NCI-H446 treated with DMSO at 0.1 percent for 48 hours (cell line): ENCODE measurements around the gene ARHGAP33.
"Not testable (repeated sequence)": the region's sequence is repeated elsewhere in the genome, so short reads cannot be mapped to it uniquely, and the experiment has no call there.

Experiments used
- DNase-seq: peaks from one replicate; lab custom pipeline; 2025; lab: John Stamatoyannopoulos, UW

ARHGAP33 gene

DNA sequence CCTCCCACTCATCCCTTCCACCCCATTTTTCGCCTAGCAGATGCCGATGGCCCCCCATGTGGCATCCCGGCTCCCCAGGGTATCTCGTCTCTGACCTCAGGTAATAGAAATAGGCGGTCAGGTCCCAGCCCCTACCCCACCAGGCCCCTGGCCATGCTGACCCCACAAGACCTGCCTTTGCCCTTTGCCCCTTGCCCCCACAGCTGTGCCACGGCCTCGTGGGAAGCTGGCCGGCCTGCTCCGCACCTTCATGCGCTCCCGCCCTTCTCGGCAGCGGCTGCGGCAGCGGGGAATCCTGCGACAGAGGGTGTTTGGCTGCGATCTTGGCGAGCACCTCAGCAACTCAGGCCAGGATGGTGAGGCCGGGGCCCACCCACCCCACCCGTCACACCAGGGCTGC lies 5.4 kb downstream of the ARHGAP33 start:
- DNase-seq = no peak

- DNase-seq = no peak
Observed at GRCh38 chr19:35781650-35782049, 6.3 kb downstream of the ARHGAP33 start.

GRCh38 chr19:35782589-35782988 lies 7.2 kb downstream of the ARHGAP33 start:
- DNase-seq = no peak

- DNase-seq = no peak
Observed at GRCh38 chr19:35783469-35784434, 8.4 kb downstream of the ARHGAP33 start.

GRCh38 chr19:35784503-35785338 lies 9.4 kb downstream of the ARHGAP33 start:
- DNase-seq = no peak

- DNase-seq = no peak
Observed at GRCh38 chr19:35785339-35785627, 9.9 kb downstream of the ARHGAP33 start.

GRCh38 chr19:35786299-35787160 lies 11.2 kb downstream of the ARHGAP33 start:
- no peak for DNase-seq

DNA sequence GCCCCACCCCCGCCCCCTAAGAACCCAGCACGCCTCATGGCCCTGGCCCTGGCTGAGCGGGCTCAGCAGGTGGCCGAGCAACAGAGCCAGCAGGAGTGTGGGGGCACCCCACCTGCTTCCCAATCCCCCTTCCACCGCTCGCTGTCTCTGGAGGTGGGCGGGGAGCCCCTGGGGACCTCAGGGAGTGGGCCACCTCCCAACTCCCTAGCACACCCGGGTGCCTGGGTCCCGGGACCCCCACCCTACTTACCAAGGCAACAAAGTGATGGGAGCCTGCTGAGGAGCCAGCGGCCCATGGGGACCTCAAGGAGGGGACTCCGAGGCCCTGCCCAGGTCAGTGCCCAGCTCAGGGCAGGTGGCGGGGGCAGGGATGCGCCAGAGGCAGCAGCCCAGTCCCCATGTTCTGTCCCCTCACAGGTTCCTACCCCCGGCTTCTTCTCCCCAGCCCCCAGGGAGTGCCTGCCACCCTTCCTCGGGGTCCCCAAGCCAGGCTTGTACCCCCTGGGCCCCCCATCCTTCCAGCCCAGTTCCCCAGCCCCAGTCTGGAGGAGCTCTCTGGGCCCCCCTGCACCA lies 11.9 kb downstream of the ARHGAP33 start:
- DNase-seq = no peak

GRCh38 chr19:35788205-35788960 lies 13.0 kb downstream of the ARHGAP33 start:
- no peak for DNase-seq

GRCh38 chr19:35789195-35789977 lies 14.0 kb downstream of the ARHGAP33 start:
- no peak for DNase-seq

DNA sequence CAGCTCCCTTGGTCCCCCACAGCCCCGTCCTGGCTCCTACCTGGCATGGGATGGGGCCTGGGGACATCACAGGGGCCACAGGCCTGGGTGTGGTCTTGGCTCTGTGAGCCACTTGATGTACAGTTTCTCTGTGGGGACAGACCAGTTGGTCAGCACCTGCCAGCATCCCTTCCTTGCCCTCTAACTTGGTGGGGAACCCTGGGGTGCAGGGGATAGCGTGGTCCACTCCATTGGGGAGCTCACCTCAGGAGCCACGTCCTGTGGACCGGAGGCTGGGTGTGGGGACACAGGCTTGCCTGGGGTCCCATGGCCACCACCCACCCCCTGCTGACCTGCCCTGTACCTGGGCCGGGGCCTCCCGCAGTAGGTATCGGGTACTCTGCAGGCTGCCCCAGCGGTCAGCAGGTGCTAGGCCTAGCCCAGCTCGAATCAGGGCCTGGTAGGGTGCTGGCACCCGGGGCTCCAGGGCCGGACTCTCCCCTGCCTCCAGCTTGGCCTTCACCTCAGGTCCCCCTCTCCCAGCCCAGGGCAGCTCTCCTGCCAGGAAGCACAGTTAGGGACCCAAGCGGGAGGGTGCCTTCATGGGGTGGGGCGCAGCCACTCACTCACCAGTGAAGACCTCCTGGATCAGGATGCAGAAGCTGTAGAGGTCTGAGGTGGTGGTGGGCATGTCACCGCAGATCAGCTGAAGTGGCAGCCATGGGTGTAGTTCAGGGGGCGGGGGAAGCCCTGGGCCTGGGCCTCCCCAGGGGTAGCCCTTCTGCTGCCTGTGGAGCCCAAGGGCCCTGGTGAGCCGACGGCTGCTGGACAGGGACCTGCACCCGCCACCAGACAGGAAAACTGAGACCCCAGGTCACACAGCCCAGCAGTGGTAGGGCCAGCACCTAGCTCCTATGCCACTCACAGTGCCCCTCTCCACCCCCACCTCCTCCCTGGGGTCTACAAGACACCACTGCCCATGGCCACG lies 14.9 kb downstream of the ARHGAP33 start:
- no peak for DNase-seq

DNA sequence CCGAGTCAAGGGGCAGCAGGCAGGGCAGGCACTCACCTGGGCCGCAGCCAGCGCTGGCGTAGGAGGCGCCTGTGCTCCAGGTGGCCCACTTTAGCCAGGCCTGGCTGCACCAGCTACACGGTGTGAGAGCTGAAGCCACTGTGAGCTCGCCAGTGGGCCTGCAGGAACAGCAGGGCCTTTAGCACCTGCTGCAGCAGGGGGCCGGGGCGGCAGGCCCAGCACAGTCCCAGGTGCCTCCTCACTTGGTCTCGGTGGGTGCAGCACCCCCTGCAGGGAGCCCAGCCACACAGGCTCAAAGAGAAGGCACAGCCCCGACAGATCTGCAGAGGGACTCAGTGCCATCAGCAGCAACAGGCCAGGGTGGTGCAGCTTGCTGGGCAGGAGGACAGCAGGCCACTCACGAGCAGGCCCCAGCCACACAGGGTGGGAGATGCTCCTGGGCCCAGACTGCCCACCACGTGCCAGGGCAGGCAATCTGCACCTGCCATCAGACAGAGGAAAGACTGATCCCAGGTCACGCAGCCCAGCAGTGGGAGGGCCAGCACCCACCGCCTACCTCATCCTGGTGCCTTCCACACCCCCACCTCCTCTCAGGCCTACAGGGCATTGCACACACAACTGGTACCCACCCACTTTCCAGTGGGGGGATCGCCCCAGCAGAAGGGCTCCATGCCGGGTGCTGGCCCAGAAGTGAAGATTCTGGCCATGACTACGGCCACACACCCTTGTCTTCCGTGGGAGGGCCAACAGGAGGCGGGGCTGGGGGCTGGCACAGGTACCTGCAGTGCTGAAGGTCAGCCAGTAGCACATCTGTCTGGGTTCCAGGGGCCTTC lies 15.8 kb downstream of the ARHGAP33 start:
- DNase-seq = no peak

GRCh38 chr19:35791814-35792279 lies 16.5 kb downstream of the ARHGAP33 start:
- no peak for DNase-seq

DNA sequence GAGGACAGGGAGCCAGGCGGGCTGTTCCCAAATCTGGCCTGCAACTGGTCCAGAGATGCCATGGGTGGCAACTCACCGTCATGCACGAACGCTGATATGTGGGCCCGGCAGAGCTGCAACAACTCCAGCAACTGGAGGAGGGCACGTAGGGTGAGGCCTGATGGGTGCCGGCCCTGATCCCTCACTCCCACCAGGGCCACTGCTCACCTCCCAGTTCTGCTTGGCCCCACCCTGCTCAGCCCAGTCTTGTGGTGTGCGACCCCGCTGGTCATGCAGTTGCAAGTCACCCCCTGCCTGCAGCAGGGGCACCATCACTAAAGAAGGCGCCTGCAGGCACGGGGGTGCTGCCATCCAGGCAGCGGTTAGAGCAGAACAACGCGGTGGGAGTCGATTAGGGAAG lies 16.9 kb downstream of the ARHGAP33 start:
- no peak for DNase-seq

- no peak for DNase-seq
Observed at GRCh38 chr19:35792888-35793287, 17.5 kb downstream of the ARHGAP33 start.

GRCh38 chr19:35793381-35794165 lies 18.2 kb downstream of the ARHGAP33 start:
- no peak for DNase-seq

- DNase-seq = not testable (repeated sequence)
Observed at GRCh38 chr19:35795564-35795963, 20.2 kb downstream of the ARHGAP33 start.
